Fibroblast of lung (primary cell): ENCODE data around the gene RYR2.

Experiments used
- CTCF ChIP-seq, 2 donors: IDR thresholded peaks in 1 of 2; conservative IDR thresholded peaks in 1 of 2; 1 replicate in 1 of 2; 2 replicates in 1 of 2; pipeline ENCODE4 v1.5.1; 2011 to 2012; ENCODE audit warnings: low read length in 2 of 2, control low read depth in 1 of 2, inconsistent platforms in 1 of 2, low read depth in 1 of 2, mild to moderate bottlenecking in 1 of 2
- EZH2 ChIP-seq: IDR thresholded peaks from 2 replicates; pipeline ENCODE4 v1.5.1; 2012; ENCODE audit warnings: low read length, control low read depth, mild to moderate bottlenecking; ENCODE audit errors: missing control alignments

- TF ChIP-seq CTCF (conservative IDR thresholded peaks at IDR 0.05 in 1 of 2, IDR thresholded peaks at IDR 0.05 in 1 of 2; ENCODE audit: low read depth in 1 of 2, low read length in 2 of 2) (no peak), EZH2 (no peak)
These were observed 345.1 kb downstream of the RYR2 start for GRCh38 chr1:237387144-237387505.
